KBM-7 (cell line): ENCODE results near the gene ARID2.
A peak's percentile ranks its signal among the peaks of the same experiment; 100 is the strongest.

Experiments
- DNase-seq: peaks from one replicate; pipeline ENCODE4 v3.0.0-alpha.2; 2015
- in situ Hi-C: fragments of 300-500 bp; cut with MboI; formaldehyde crosslinking; loops from 2 replicates; pipeline ENCODE4 v1.14.3; 2020; ENCODE audit warnings: low sequenced_read_pairs, low pct_unique_long_range_greater_than_20kb, mixed read lengths

The ARID2 gene

GRCh38 chr12:45729233-45730083, at the start of gene ARID2:
TSS of gene ARID2 (plus strand) at chr12:45729706. CDS start at chr12:45729837, 131 bp downstream.
- in situ Hi-C loops = no loop called here
- peak; percentile 62 for DNase-seq

- in situ Hi-C loops = no loop called here
Observed at GRCh38 chr12:45680362-45680761, 49.1 kb upstream of the ARID2 start.

GRCh38 chr12:45681465-45681864, 48.0 kb upstream of the ARID2 start:
- in situ Hi-C loops = no loop called here

More at GRCh38 chr12:45680362-45680761, 49.1 kb upstream of the ARID2 start:
- DNase-seq = no peak

GRCh38 chr12:45685680-45686079, 43.8 kb upstream of the ARID2 start:
- in situ Hi-C loops = no loop called here
- DNase-seq = no peak

More at GRCh38 chr12:45681465-45681864, 48.0 kb upstream of the ARID2 start:
- DNase-seq = no peak

GRCh38 chr12:45687081-45688015, 42.2 kb upstream of the ARID2 start:
- in situ Hi-C loops = no loop called here
- DNase-seq = no peak

- no peak for DNase-seq
- in situ Hi-C loops = no loop called here
Observed at GRCh38 chr12:45688183-45688582, 41.3 kb upstream of the ARID2 start.

- in situ Hi-C loops = no loop called here
- no peak for DNase-seq
Observed at GRCh38 chr12:45695035-45695434, 34.5 kb upstream of the ARID2 start.

- no peak for DNase-seq
- in situ Hi-C loops = no loop called here
Observed at GRCh38 chr12:45695606-45696005, 33.9 kb upstream of the ARID2 start.

- in situ Hi-C loops = no loop called here
- DNase-seq = no peak
Observed at GRCh38 chr12:45696049-45696448, 33.5 kb upstream of the ARID2 start.

- DNase-seq = no peak
Observed at GRCh38 chr12:45697371-45697770, 32.1 kb upstream of the ARID2 start.

GRCh38 chr12:45701296-45701695, 28.2 kb upstream of the ARID2 start:
- no peak for DNase-seq
- in situ Hi-C loops = no loop called here

More at GRCh38 chr12:45697371-45697770, 32.1 kb upstream of the ARID2 start:
- in situ Hi-C loops = no loop called here

GRCh38 chr12:45703942-45704341, 25.6 kb upstream of the ARID2 start:
- in situ Hi-C loops = no loop called here
- DNase-seq = no peak

GRCh38 chr12:45704968-45705367, 24.5 kb upstream of the ARID2 start:
- DNase-seq = no peak
- in situ Hi-C loops = no loop called here

GRCh38 chr12:45705404-45705803, 24.1 kb upstream of the ARID2 start:
- DNase-seq = no peak
- in situ Hi-C loops = no loop called here

GRCh38 chr12:45707241-45707857, 22.2 kb upstream of the ARID2 start:
- DNase-seq = no peak
- in situ Hi-C loops = no loop called here

- no peak for DNase-seq
- in situ Hi-C loops = no loop called here
Observed at GRCh38 chr12:45708363-45708762, 21.1 kb upstream of the ARID2 start.

- in situ Hi-C loops = no loop called here
Observed at GRCh38 chr12:45708901-45709300, 20.6 kb upstream of the ARID2 start.

GRCh38 chr12:45712319-45712718, 17.2 kb upstream of the ARID2 start:
- no peak for DNase-seq
- in situ Hi-C loops = no loop called here

More at GRCh38 chr12:45708901-45709300, 20.6 kb upstream of the ARID2 start:
- DNase-seq = no peak

GRCh38 chr12:45713078-45713477, 16.4 kb upstream of the ARID2 start:
- in situ Hi-C loops = no loop called here
- no peak for DNase-seq
